ENCODE data around the gene TGFBR2. TPM values are rescaled to one million over a fixed set of nuclear protein-coding genes. Genes with fewer than 3 reads are reported as not detected.

TGFBR2 gene
- polyA plus RNA-seq, 4 donors, result 6.0 to 77.5 (median 31.9) TPM

GRCh38 chr3:30698549-30698948 is 92.1 kb downstream of the TGFBR2 start:
- no peak overlapping the region for H3K27ac ChIP-seq (ENCODE audit: low read depth in 1 of 3, low read length in 2 of 3)

GRCh38 chr3:30699927-30700326 is 93.5 kb downstream of the TGFBR2 start:
- WGBS, 3 donors, result 94 to 98% (median 96%) methylated on average over 4 of the region's 4 CpGs
- H3K36me3 ChIP-seq (ENCODE audit: control insufficient read depth in 3 of 3, insufficient read depth in 2 of 3, low read depth in 1 of 3, low read length in 3 of 3), result peaks cover 0 to 9% (median 5%) of the 10 kb centered on the region in 3 donors
- no peaks in the 10 kb centered on the region for H3K27me3 ChIP-seq (ENCODE audit: control insufficient read depth in 3 of 3, insufficient read depth in 3 of 3, low read length in 3 of 3)
- H3K4me3 ChIP-seq (ENCODE audit: low read depth in 1 of 3, low read length in 3 of 3), result no peak overlapping the region
- FAIRE-seq (no peak), DNase-seq (no peak)
- no peak overlapping the region for H3K27ac ChIP-seq (ENCODE audit: low read depth in 1 of 3, low read length in 2 of 3)
- peaks cover 0 to 8% of the 10 kb centered on the region in 2 donors for H3K9me3 ChIP-seq (ENCODE audit: control insufficient read depth in 2 of 2, insufficient read depth in 1 of 2, low read depth in 1 of 2, low read length in 1 of 2)
- no peaks in the 10 kb centered on the region for H3K4me1 ChIP-seq (ENCODE audit: control insufficient read depth in 3 of 3, insufficient read depth in 2 of 3, low read depth in 1 of 3, low read length in 2 of 3)

More at GRCh38 chr3:30698549-30698948, 92.1 kb downstream of the TGFBR2 start:
- no peaks in the 10 kb centered on the region for H3K4me1 ChIP-seq (ENCODE audit: control insufficient read depth in 3 of 3, insufficient read depth in 2 of 3, low read depth in 1 of 3, low read length in 2 of 3)
- H3K27me3 ChIP-seq (ENCODE audit: control insufficient read depth in 3 of 3, insufficient read depth in 3 of 3, low read length in 3 of 3), result no peaks in the 10 kb centered on the region
- peaks cover 0 to 8% of the 10 kb centered on the region in 2 donors for H3K9me3 ChIP-seq (ENCODE audit: control insufficient read depth in 2 of 2, insufficient read depth in 1 of 2, low read depth in 1 of 2, low read length in 1 of 2)
- no peak overlapping the region for H3K4me3 ChIP-seq (ENCODE audit: low read depth in 1 of 3, low read length in 3 of 3)
- H3K36me3 ChIP-seq (ENCODE audit: control insufficient read depth in 3 of 3, insufficient read depth in 2 of 3, low read depth in 1 of 3, low read length in 3 of 3), result peaks cover 4 to 15% (median 5%) of the 10 kb centered on the region in 3 donors
- DNase-seq, result no peak
- no peak for FAIRE-seq
- 25 to 74% (median 72%) methylated on average over 2 of the region's 2 CpGs for WGBS, 3 donors

GRCh38 chr3:30700702-30701321 is 94.4 kb downstream of the TGFBR2 start:
- DNase-seq, result no peak
- no peaks in the 10 kb centered on the region for H3K4me1 ChIP-seq (ENCODE audit: control insufficient read depth in 3 of 3, insufficient read depth in 2 of 3, low read depth in 1 of 3, low read length in 2 of 3)
- no peak overlapping the region for H3K4me3 ChIP-seq (ENCODE audit: low read depth in 1 of 3, low read length in 3 of 3)
- FAIRE-seq, result no peak
- no peak overlapping the region for H3K27ac ChIP-seq (ENCODE audit: low read depth in 1 of 3, low read length in 2 of 3)
- H3K27me3 ChIP-seq (ENCODE audit: control insufficient read depth in 3 of 3, insufficient read depth in 3 of 3, low read length in 3 of 3), result no peaks in the 10 kb centered on the region
- peaks cover 0 to 4% (median 3%) of the 10 kb centered on the region in 3 donors for H3K36me3 ChIP-seq (ENCODE audit: control insufficient read depth in 3 of 3, insufficient read depth in 2 of 3, low read depth in 1 of 3, low read length in 3 of 3)
- peaks cover 0 to 8% of the 10 kb centered on the region in 2 donors for H3K9me3 ChIP-seq (ENCODE audit: control insufficient read depth in 2 of 2, insufficient read depth in 1 of 2, low read depth in 1 of 2, low read length in 1 of 2)
- 87 to 94% (median 91%) methylated on average over 3 of the region's 3 CpGs for WGBS, 3 donors

- H3K9me3 ChIP-seq (ENCODE audit: control insufficient read depth in 2 of 2, insufficient read depth in 1 of 2, low read depth in 1 of 2, low read length in 1 of 2), result peaks cover 0 to 8% of the 10 kb centered on the region in 2 donors
- H3K27ac ChIP-seq (ENCODE audit: low read depth in 1 of 3, low read length in 2 of 3), result no peak overlapping the region
- H3K4me1 ChIP-seq (ENCODE audit: control insufficient read depth in 3 of 3, insufficient read depth in 2 of 3, low read depth in 1 of 3, low read length in 2 of 3), result no peaks in the 10 kb centered on the region
- H3K36me3 ChIP-seq (ENCODE audit: control insufficient read depth in 3 of 3, insufficient read depth in 2 of 3, low read depth in 1 of 3, low read length in 3 of 3), result peaks cover 0 to 3% (median 0%) of the 10 kb centered on the region in 3 donors
- H3K4me3 ChIP-seq (ENCODE audit: low read depth in 1 of 3, low read length in 3 of 3), result no peak overlapping the region
- DNase-seq (no peak), FAIRE-seq (no peak)
- no peaks in the 10 kb centered on the region for H3K27me3 ChIP-seq (ENCODE audit: control insufficient read depth in 3 of 3, insufficient read depth in 3 of 3, low read length in 3 of 3)
Measured at GRCh38 chr3:30702038-30702827, 95.8 kb downstream of the TGFBR2 start.

GRCh38 chr3:30702828-30703397 is 96.5 kb downstream of the TGFBR2 start:
- H3K27me3 ChIP-seq (ENCODE audit: control insufficient read depth in 3 of 3, insufficient read depth in 3 of 3, low read length in 3 of 3), result no peaks in the 10 kb centered on the region
- peaks cover 0 to 8% of the 10 kb centered on the region in 2 donors for H3K9me3 ChIP-seq (ENCODE audit: control insufficient read depth in 2 of 2, insufficient read depth in 1 of 2, low read depth in 1 of 2, low read length in 1 of 2)
- no peak overlapping the region for H3K27ac ChIP-seq (ENCODE audit: low read depth in 1 of 3, low read length in 2 of 3)
- H3K4me3 ChIP-seq (ENCODE audit: low read depth in 1 of 3, low read length in 3 of 3), result no peak overlapping the region
- H3K36me3 ChIP-seq (ENCODE audit: control insufficient read depth in 3 of 3, insufficient read depth in 2 of 3, low read depth in 1 of 3, low read length in 3 of 3), result peaks cover 0 to 3% (median 0%) of the 10 kb centered on the region in 3 donors
- no peak for FAIRE-seq
- 64 to 90% (median 79%) methylated on average over 2 of the region's 2 CpGs for WGBS, 3 donors
- DNase-seq, result no peak
- H3K4me1 ChIP-seq (ENCODE audit: control insufficient read depth in 3 of 3, insufficient read depth in 2 of 3, low read depth in 1 of 3, low read length in 2 of 3), result no peaks in the 10 kb centered on the region

GRCh38 chr3:30704931-30705890 is 98.8 kb downstream of the TGFBR2 start:
- Histone ChIP-seq H3K27me3 (ENCODE audit: control insufficient read depth in 3 of 3, insufficient read depth in 3 of 3, low read length in 3 of 3) (no peaks in the 10 kb centered on the region), H3K36me3 (ENCODE audit: control insufficient read depth in 3 of 3, insufficient read depth in 2 of 3, low read depth in 1 of 3, low read length in 3 of 3) (no peaks in the 10 kb centered on the region), H3K9me3 (ENCODE audit: control insufficient read depth in 2 of 2, insufficient read depth in 1 of 2, low read depth in 1 of 2, low read length in 1 of 2) (peaks cover 0 to 8% of the 10 kb centered on the region in 2 donors), H3K4me3 (ENCODE audit: low read depth in 1 of 3, low read length in 3 of 3) (no peak overlapping the region), H3K4me1 (ENCODE audit: control insufficient read depth in 3 of 3, insufficient read depth in 2 of 3, low read depth in 1 of 3, low read length in 2 of 3) (no peaks in the 10 kb centered on the region), H3K27ac (ENCODE audit: low read depth in 1 of 3, low read length in 2 of 3) (no peak overlapping the region)
- WGBS, 3 donors, result 83 to 84% (median 83%) methylated on average over 9 of the region's 9 CpGs
- no peak for DNase-seq
- no peak for FAIRE-seq

- 88 to 95% (median 95%) methylated on average over 4 of the region's 4 CpGs for WGBS, 3 donors
- Histone ChIP-seq H3K9me3 (ENCODE audit: control insufficient read depth in 2 of 2, insufficient read depth in 1 of 2, low read depth in 1 of 2, low read length in 1 of 2) (peaks cover 0 to 7% of the 10 kb centered on the region in 2 donors), H3K4me3 (ENCODE audit: low read depth in 1 of 3, low read length in 3 of 3) (no peak overlapping the region), H3K27ac (ENCODE audit: low read depth in 1 of 3, low read length in 2 of 3) (no peak overlapping the region), H3K4me1 (ENCODE audit: control insufficient read depth in 3 of 3, insufficient read depth in 2 of 3, low read depth in 1 of 3, low read length in 2 of 3) (no peaks in the 10 kb centered on the region), H3K27me3 (ENCODE audit: control insufficient read depth in 3 of 3, insufficient read depth in 3 of 3, low read length in 3 of 3) (no peaks in the 10 kb centered on the region), H3K36me3 (ENCODE audit: control insufficient read depth in 3 of 3, insufficient read depth in 2 of 3, low read depth in 1 of 3, low read length in 3 of 3) (no peaks in the 10 kb centered on the region)
- DNase-seq (no peak), FAIRE-seq (no peak)
Measured at GRCh38 chr3:30707825-30708224, 101.4 kb downstream of the TGFBR2 start.

- Histone ChIP-seq H3K4me1 (ENCODE audit: control insufficient read depth in 3 of 3, insufficient read depth in 2 of 3, low read depth in 1 of 3, low read length in 2 of 3) (no peaks in the 10 kb centered on the region), H3K4me3 (ENCODE audit: low read depth in 1 of 3, low read length in 3 of 3) (no peak overlapping the region), H3K27ac (ENCODE audit: low read depth in 1 of 3, low read length in 2 of 3) (no peak overlapping the region), H3K36me3 (ENCODE audit: control insufficient read depth in 3 of 3, insufficient read depth in 2 of 3, low read depth in 1 of 3, low read length in 3 of 3) (no peaks in the 10 kb centered on the region), H3K27me3 (ENCODE audit: control insufficient read depth in 3 of 3, insufficient read depth in 3 of 3, low read length in 3 of 3) (no peaks in the 10 kb centered on the region), H3K9me3 (ENCODE audit: control insufficient read depth in 2 of 2, insufficient read depth in 1 of 2, low read depth in 1 of 2, low read length in 1 of 2) (peaks cover 0 to under 1% of the 10 kb centered on the region in 2 donors)
- DNase-seq (no peak), FAIRE-seq (no peak)
Measured at GRCh38 chr3:30708472-30708871, 102.1 kb downstream of the TGFBR2 start.

All from small intestine (tissue), 7 donors.